ENCODE measurements around the gene EIF4A2. TPM values are rescaled to one million over a fixed set of nuclear protein-coding genes. Genes with fewer than 3 reads are reported as not detected.

EIF4A2 gene
- total and polyA plus RNA-seq, 9 of the 15 experiments (the other 6 are each of a cell fraction or from before 2014, with no cell fraction given): 307 to 754 (median 435) TPM

- TF ChIP-seq, protein P1, sequence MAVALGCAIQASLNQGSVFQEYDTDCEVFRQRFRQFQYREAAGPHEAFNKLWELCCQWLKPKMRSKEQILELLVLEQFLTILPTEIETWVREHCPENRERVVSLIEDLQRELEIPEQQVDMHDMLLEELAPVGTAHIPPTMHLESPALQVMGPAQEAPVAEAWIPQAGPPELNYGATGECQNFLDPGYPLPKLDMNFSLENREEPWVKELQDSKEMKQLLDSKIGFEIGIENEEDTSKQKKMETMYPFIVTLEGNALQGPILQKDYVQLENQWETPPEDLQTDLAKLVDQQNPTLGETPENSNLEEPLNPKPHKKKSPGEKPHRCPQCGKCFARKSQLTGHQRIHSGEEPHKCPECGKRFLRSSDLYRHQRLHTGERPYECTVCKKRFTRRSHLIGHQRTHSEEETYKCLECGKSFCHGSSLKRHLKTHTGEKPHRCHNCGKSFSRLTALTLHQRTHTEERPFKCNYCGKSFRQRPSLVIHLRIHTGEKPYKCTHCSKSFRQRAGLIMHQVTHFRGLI (CRISPR knock-in tag; IDR thresholded peaks at IDR 0.05): no peak
- TF ChIP-seq TFAP4 (CRISPR knock-in tag; IDR thresholded peaks at IDR 0.05; ENCODE audit: borderline replicate concordance) (no peak), RNF2 (IDR thresholded peaks at IDR 0.05) (no peak), ZNF512 (tag; IDR thresholded peaks at IDR 0.05) (no peak), KAT7 (CRISPR knock-in tag; IDR thresholded peaks at IDR 0.05; ENCODE audit: borderline replicate concordance) (no peak), THRAP3 (IDR thresholded peaks at IDR 0.05; ENCODE audit: borderline replicate concordance) (no peak), ARHGAP35 (IDR thresholded peaks at IDR 0.05; ENCODE audit: partially characterized antibody) (no peak)
- TF ChIP-seq, protein P2, sequence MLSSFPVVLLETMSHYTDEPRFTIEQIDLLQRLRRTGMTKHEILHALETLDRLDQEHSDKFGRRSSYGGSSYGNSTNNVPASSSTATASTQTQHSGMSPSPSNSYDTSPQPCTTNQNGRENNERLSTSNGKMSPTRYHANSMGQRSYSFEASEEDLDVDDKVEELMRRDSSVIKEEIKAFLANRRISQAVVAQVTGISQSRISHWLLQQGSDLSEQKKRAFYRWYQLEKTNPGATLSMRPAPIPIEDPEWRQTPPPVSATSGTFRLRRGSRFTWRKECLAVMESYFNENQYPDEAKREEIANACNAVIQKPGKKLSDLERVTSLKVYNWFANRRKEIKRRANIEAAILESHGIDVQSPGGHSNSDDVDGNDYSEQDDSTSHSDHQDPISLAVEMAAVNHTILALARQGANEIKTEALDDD (IDR thresholded peaks at IDR 0.05): peak; percentile 65; the same call in 1 of the 2 replicates
These were observed 43.1 kb downstream of the EIF4A2 start (continued) for GRCh38 chr3:186826410-186826975.

Data from K562 (cell line).